IMR-90 (cell line): Measurements from ENCODE around the gene ANKRD44. TPM values are rescaled to one million over a fixed set of nuclear protein-coding genes. Genes with fewer than 3 reads are reported as not detected.

Source experiments
- ATAC-seq: fragments of 200-7000 bp; cut with Tn5 transposase; 2 replicates; pipeline ENCODE4 v1.9.1; 2020; ENCODE audit warnings: low read depth, mild to moderate bottlenecking, moderate library complexity
- BruUV-seq: library from RNA; stranded (reverse); fragments of 400-500 nt; replicated peaks from 2 replicates; lab custom pipeline; 2021; lab: Mats Ljungman, UMichigan
- CTCF ChIA-PET: fragments of 300-600 bp; formaldehyde crosslinking; extraction: SDS; loops from one replicate; lab custom pipeline; 2021; ENCODE audit warnings: antibody characterized with exemption; lab: Yijun Ruan, JAX
- POLR2A ChIA-PET: fragments of 300-600 bp; sonication (Branson Sonifier 250); formaldehyde crosslinking; loops from one replicate; lab custom pipeline; 2022; ENCODE audit warnings: antibody characterized with exemption; ENCODE audit not compliant: unreplicated experiment; lab: Charles Lee
- DNase-seq: peaks from one replicate; pipeline ENCODE4 v3.0.0; 2013
- H2AFZ ChIP-seq: replicated peaks from 2 replicates; pipeline ENCODE3; 2013; ENCODE audit warnings: low read length, mild to moderate bottlenecking; ENCODE audit not compliant: poor library complexity
- H2AK5ac ChIP-seq: 2 replicates; pipeline ENCODE4 v1.6.1; 2013; ENCODE audit warnings: low read depth, low read length, inconsistent platforms
- H2AK9ac ChIP-seq: replicated peaks from 2 replicates; pipeline ENCODE3; 2013; ENCODE audit warnings: mild to moderate bottlenecking, low read depth, low read length, moderate library complexity; ENCODE audit not compliant: poor library complexity
- H2BK120ac ChIP-seq: 2 replicates; pipeline ENCODE4 v1.6.1; 2013; ENCODE audit warnings: low read depth, low read length, inconsistent platforms
- H2BK15ac ChIP-seq: 3 replicates; pipeline ENCODE4 v1.6.1; 2013; ENCODE audit warnings: low read depth, low read length, inconsistent platforms
- H2BK20ac ChIP-seq: 2 replicates; pipeline ENCODE4 v1.6.1; 2013; ENCODE audit warnings: low read depth, mild to moderate bottlenecking, inconsistent platforms, low read length, moderate library complexity
- H2BK5ac ChIP-seq: 2 replicates; pipeline ENCODE4 v1.6.1; 2013; ENCODE audit warnings: mild to moderate bottlenecking, low read depth, low read length, inconsistent platforms; ENCODE audit not compliant: poor library complexity, severe bottlenecking
- H3K14ac ChIP-seq: replicated peaks from 2 replicates; pipeline ENCODE4 v1.6.1; 2013; ENCODE audit warnings: low read depth, low read length, inconsistent platforms
- H3K18ac ChIP-seq: 2 replicates; pipeline ENCODE4 v1.6.1; 2013; ENCODE audit warnings: low read depth, low read length, control low read depth
- H3K23ac ChIP-seq: 2 replicates; pipeline ENCODE4 v1.6.1; 2013; ENCODE audit warnings: low read depth, low read length, inconsistent platforms
- H3K27ac ChIP-seq: 2 replicates; pipeline ENCODE4 v1.5.1; 2013; ENCODE audit warnings: mild to moderate bottlenecking, control low read depth, low read length; ENCODE audit not compliant: insufficient read depth
- H3K27me3 ChIP-seq: 2 replicates; pipeline ENCODE4 v1.6.1; 2013; ENCODE audit warnings: low read length; ENCODE audit not compliant: control insufficient read depth, insufficient read depth
- H3K36me3 ChIP-seq: 2 replicates; pipeline ENCODE4 v1.6.1; 2013; ENCODE audit warnings: low read length, mixed read lengths; ENCODE audit not compliant: control insufficient read depth, insufficient read depth
- H3K4ac ChIP-seq: 2 replicates; pipeline ENCODE4 v1.6.1; 2013; ENCODE audit warnings: low read depth, low read length, inconsistent platforms
- H3K4me1 ChIP-seq: 2 replicates; pipeline ENCODE4 v1.6.1; 2013; ENCODE audit warnings: low read length, mixed read lengths; ENCODE audit not compliant: control insufficient read depth, insufficient read depth
- H3K4me2 ChIP-seq: 2 replicates; pipeline ENCODE4 v1.6.1; 2013; ENCODE audit warnings: low read depth, mild to moderate bottlenecking, control low read depth, low read length, moderate library complexity
- H3K4me3 ChIP-seq: 2 replicates; pipeline ENCODE4 v1.5.1; 2013; ENCODE audit warnings: low read depth, mild to moderate bottlenecking, control low read depth, low read length, moderate library complexity; ENCODE audit not compliant: insufficient read depth
- H3K56ac ChIP-seq: 2 replicates; pipeline ENCODE4 v1.6.1; 2013; ENCODE audit warnings: low read length, inconsistent platforms; ENCODE audit not compliant: insufficient read depth; ENCODE audit errors: extremely low read depth
- H3K79me1 ChIP-seq, 2 experiments: 2 replicates each; pipeline ENCODE4 v1.6.1; 2013; ENCODE audit warnings: low read length in 2 of 2, inconsistent platforms in 1 of 2, low read depth in 1 of 2
- H3K9ac ChIP-seq: 2 replicates; pipeline ENCODE4 v1.6.1; 2013; ENCODE audit warnings: low read depth, low read length, control low read depth
- H3K9me1 ChIP-seq: 2 replicates; pipeline ENCODE4 v1.6.1; 2013; ENCODE audit warnings: low read length, inconsistent platforms; ENCODE audit not compliant: insufficient read depth
- H3K9me3 ChIP-seq: 2 replicates; pipeline ENCODE4 v1.6.1; 2013; ENCODE audit warnings: low read length; ENCODE audit not compliant: control insufficient read depth, insufficient read depth
- H4K20me1 ChIP-seq: 2 replicates; pipeline ENCODE4 v1.6.1; 2013; ENCODE audit warnings: low read length, inconsistent platforms; ENCODE audit not compliant: insufficient read depth
- H4K5ac ChIP-seq: 2 replicates; pipeline ENCODE4 v1.6.1; 2013; ENCODE audit warnings: mild to moderate bottlenecking, low read depth, low read length, control low read depth
- H4K8ac ChIP-seq, 2 experiments: 2 replicates each; pipeline ENCODE4 v1.6.1; 2013; ENCODE audit warnings: low read depth in 2 of 2, low read length in 2 of 2, control low read depth in 1 of 2, inconsistent platforms in 1 of 2
- H4K91ac ChIP-seq: 2 replicates; pipeline ENCODE4 v1.6.1; 2013; ENCODE audit warnings: low read depth, low read length, inconsistent platforms; ENCODE audit not compliant: insufficient read depth
- NFE2L2 ChIP-seq: fragments of 150-350 bp; IDR thresholded peaks from 2 replicates; pipeline ENCODE4 v1.6.1; 2016; ENCODE audit warnings: low read depth, mild to moderate bottlenecking, low read length
- WGBS, 2 experiments: methylation state at CpG; one replicate each; pipeline versions ENCODE4 v1.1.5 to v1.1.7; 2013; ENCODE audit warnings: missing lambda C conversion rate in 2 of 2; ENCODE audit not compliant: insufficient read length in 1 of 2; ENCODE audit errors: extremely low coverage in 2 of 2; 5-methylcytosine and 5-hydroxymethylcytosine counted together
- dilution Hi-C: fragments of 300-500 bp; cut with HindIII; formaldehyde crosslinking; loops from one replicate; pipeline ENCODE4 v1.14.3; 2018; ENCODE audit warnings: low sequenced_read_pairs; ENCODE audit not compliant: unreplicated experiment
- in situ Hi-C: fragments of 300-500 bp; cut with MboI; formaldehyde crosslinking; loops from 3 replicates; pipeline ENCODE4 v1.14.3; 2019; ENCODE audit warnings: low sequenced_read_pairs, inconsistent platforms, mixed read lengths
- intact Hi-C: fragments of 100-400 bp; cut with micrococcal nuclease; formaldehyde crosslinking; loops from 2 replicates; pipeline ENCODE4 v1.10.0; 2022
- polyA plus RNA-seq, 3 experiments: library from polyadenylated mRNA; depleted of rRNA; stranded (reverse); fragments of >200 nt; gene quantifications; 2 replicates each; pipeline ENCODE4 v1.2.3, GENCODE V29; 2012; ENCODE audit warnings: low replicate concordance in 1 of 3
- total RNA-seq: library from RNA; depleted of rRNA; stranded (reverse); fragments of >200 nt; gene quantifications from 2 replicates; pipeline ENCODE4 v1.2.3, GENCODE V29; 2012

ANKRD44 gene
- total and polyA plus RNA-seq, 2 of the 4 experiments (the other 2 are of a cell fraction): 5.2 to 15.6 TPM

- Histone ChIP-seq H3K4me3 (no peak overlapping the region), H3K23ac (no peak overlapping the region), H3K4me2 (no peak overlapping the region), H3K79me1 (no peaks in the 10 kb centered on the region; a peak in 1 of 4 replicates), H2BK15ac (no peak overlapping the region), H3K9me1 (no peaks in the 10 kb centered on the region), H3K18ac (no peak overlapping the region), H4K5ac (no peak overlapping the region), H2BK20ac (no peak overlapping the region), H3K4ac (no peak overlapping the region), H3K4me1 (no peaks in the 10 kb centered on the region), H3K9ac (no peak overlapping the region), H2AFZ (no peak overlapping the region), H4K8ac (no peak overlapping the region), H2AK5ac (peak overlapping the region; percentile 15; the same call in 1 of the 2 replicates), H3K56ac (no peak overlapping the region), H4K20me1 (no peaks in the 10 kb centered on the region), H2AK9ac (no peak overlapping the region), H4K91ac (no peak overlapping the region), H2BK120ac (no peak overlapping the region), H3K27ac (no peak overlapping the region), H3K9me3 (no peaks in the 10 kb centered on the region), H3K14ac (peak overlapping the region; percentile 50; the same call in 1 of the 2 replicates), H3K27me3 (no peaks in the 10 kb centered on the region), H3K36me3 (no peaks in the 10 kb centered on the region), H2BK5ac (no peak overlapping the region)
- DNase-seq: no peak
- ChIA-PET CTCF (no interaction called here), POLR2A (no interaction called here)
- intact Hi-C loops (no loop called here), in situ Hi-C loops (no loop called here), dilution Hi-C loops (no loop called here)
- no TSS peak for BruUV-seq
- 70% methylated on average over 3 of the region's 4 CpGs; no CpG with 5 or more reads in 1 of the 2 experiments for WGBS, 2 experiments
- no peak for TF ChIP-seq NFE2L2
- ATAC-seq: no peak
These were observed 165.0 kb downstream of the ANKRD44 start for GRCh38 chr2:197145471-197146056.
